Muscle layer of duodenum (tissue), 2 donors: ENCODE measurements around the gene TMEM201.

Experiments used
- H3K27ac ChIP-seq: one replicate; pipeline ENCODE4 v1.7.0; 2013; ENCODE audit warnings: mild to moderate bottlenecking, low read length
- H3K27me3 ChIP-seq: one replicate; pipeline ENCODE4 v1.7.0; 2013; ENCODE audit warnings: low read depth, mild to moderate bottlenecking, control low read depth, low read length
- H3K36me3 ChIP-seq, 2 donors: one replicate each; pipeline ENCODE4 v1.7.0; 2013; ENCODE audit warnings: low read length in 2 of 2, control low read depth in 1 of 2, mild to moderate bottlenecking in 1 of 2; ENCODE audit not compliant: insufficient read depth in 2 of 2, control insufficient read depth in 1 of 2
- H3K4me1 ChIP-seq, 2 donors: one replicate each; pipeline ENCODE4 v1.7.0; 2013; ENCODE audit warnings: low read length in 2 of 2, mild to moderate bottlenecking in 2 of 2, control low read depth in 1 of 2, moderate library complexity in 1 of 2; ENCODE audit not compliant: insufficient read depth in 2 of 2, control insufficient read depth in 1 of 2
- H3K4me3 ChIP-seq, 2 donors: one replicate each; pipeline ENCODE4 v1.7.0; 2013; ENCODE audit warnings: low read length in 2 of 2, low read depth in 1 of 2, mild to moderate bottlenecking in 1 of 2
- H3K9me3 ChIP-seq, 2 donors: one replicate each; pipeline ENCODE4 v1.7.0; 2013; ENCODE audit warnings: low read length in 2 of 2, control low read depth in 1 of 2, mild to moderate bottlenecking in 1 of 2; ENCODE audit not compliant: control insufficient read depth in 1 of 2
- donor health status: healthy.

Gene TMEM201

DNA sequence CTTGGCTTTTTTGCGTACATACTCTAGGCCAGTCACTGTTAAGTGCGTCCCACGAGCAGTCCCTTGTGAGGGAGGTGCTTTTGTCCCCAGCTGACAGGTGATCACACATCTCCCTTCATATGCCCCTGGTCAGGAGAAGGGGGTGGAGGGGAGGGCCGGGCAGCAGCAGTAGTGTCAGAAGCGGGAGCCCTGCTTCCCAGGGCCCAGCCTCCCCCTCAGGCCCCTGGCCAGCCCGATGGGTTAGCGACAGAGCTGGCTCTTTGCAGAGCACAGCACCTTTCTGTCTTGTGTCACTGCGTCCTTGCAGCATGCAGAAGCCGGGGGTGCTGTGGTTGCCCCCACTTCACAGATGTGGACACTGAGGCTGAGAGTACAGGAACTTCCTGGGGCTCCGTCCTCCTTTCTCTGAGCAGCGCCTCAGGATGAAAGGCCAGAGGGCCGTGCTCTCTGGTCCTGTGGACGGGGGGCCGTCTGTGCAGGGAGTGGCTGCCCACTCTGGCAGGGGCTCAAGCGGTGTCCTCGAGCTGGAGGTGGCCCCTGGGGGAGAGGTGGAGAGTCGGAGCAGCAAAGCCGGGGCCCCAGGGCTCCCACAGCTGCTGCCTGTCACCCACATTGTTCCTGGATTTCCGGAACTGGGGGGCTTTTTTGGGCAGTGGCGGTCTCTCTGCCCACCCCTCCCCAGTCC lies 5.9 kb downstream of the TMEM201 start:
- Histone ChIP-seq H3K27me3 (no peaks in the 10 kb centered on the region), H3K9me3 (no peaks in the 10 kb centered on the region), H3K27ac (no peak overlapping the region), H3K36me3 (peaks cover 7 to 16% of the 10 kb centered on the region in 2 donors), H3K4me3 (no peak overlapping the region), H3K4me1 (peaks cover 6 to 58% of the 10 kb centered on the region in 2 donors)

DNA sequence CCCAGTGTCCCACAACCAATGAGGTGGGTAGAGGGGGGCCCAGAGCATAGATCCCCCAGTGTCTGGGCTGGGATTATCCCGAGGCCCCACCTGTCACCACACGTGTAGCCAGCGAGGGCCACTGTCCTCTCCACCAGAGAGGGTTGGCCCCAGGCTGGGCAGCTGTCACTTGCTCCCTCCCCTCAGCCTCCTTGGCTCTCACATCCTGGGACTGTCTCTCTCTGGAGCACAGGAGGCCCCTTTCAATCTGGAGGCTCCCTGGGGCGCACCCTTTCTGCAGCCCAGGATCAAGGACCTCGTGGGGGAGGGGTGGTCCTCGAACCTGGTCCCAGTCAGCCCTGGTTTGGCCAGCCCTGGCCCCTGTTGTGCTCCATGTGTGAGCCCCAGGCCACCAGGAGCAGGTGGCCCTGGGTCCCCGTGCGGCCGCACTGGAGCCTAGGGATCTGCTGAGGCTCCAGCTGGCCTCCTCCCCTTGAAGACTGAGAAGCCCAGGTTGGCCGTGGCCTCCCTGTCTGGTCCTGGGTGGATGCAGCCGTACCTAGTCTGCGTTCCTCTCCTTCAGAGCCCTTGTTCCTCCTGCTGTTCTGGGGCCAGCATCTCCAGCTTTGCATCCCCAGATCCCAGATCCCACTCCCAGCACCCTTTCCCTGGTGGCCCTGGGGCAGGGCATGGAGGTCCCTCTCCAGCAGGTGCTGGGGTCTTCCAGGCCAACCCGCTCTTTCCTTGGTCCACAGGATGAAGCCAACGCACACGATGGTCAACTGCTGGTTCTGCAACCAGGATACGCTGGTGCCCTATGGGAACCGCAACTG lies 6.7 kb downstream of the TMEM201 start:
- Histone ChIP-seq H3K4me3 (no peak overlapping the region), H3K4me1 (peaks cover 0 to 51% of the 10 kb centered on the region in 2 donors), H3K27ac (no peak overlapping the region), H3K36me3 (peaks cover 7 to 16% of the 10 kb centered on the region in 2 donors), H3K9me3 (no peaks in the 10 kb centered on the region), H3K27me3 (no peaks in the 10 kb centered on the region)

DNA sequence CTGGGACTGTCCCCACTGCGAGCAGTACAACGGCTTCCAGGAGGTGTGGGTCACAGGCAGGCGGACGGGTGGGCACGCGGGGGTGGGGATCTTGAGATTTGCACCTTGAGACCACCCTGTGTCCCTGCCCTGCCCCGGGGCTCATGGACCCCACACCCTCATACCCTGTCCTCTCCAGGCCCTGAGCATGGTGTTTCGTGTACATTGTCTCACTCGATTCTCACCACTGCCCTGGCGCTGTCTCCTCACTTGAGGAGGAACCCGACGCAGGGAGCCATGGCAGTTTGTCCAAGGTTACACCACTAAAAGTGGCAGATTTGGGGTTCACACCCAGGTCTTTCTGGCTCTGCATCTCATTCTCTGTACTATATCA lies 7.2 kb downstream of the TMEM201 start:
- no peak overlapping the region for H3K27ac ChIP-seq
- no peak overlapping the region for H3K4me3 ChIP-seq
- H3K9me3 ChIP-seq, result no peaks in the 10 kb centered on the region
- H3K4me1 ChIP-seq, result peaks cover 0 to 48% of the 10 kb centered on the region in 2 donors
- no peaks in the 10 kb centered on the region for H3K27me3 ChIP-seq
- peaks cover 7 to 19% of the 10 kb centered on the region in 2 donors for H3K36me3 ChIP-seq

DNA sequence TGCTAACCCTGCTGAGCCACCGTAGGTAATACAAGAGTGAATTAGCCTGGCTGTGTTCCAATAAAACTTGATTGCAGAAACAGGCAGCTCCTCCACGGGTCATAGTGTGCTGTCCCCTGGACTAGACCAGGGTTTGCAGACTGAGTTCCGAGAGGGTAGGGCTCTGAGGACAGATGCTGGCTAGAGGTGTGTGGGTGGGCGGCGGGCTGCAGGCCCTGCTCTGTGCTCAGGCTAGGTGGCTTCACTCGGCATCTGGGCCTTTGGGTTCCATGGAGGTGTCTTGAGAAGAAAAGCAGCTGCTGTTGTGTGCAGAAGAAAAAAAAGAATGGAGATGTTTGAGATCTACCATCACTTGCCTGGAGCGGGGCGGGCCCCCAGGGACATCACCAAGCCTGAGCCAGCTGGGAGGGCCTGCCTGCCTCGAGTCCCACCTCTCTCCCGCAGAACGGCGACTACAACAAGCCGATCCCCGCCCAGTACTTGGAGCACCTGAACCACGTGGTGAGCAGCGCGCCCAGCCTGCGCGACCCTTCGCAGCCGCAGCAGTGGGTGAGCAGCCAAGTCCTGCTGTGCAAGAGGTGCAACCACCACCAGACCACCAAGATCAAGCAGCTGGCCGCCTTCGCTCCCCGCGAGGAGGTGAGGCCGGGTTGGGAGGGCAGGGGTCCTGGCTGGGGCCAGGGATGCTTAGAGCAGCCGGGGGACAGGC lies 7.9 kb downstream of the TMEM201 start:
- H3K9me3 ChIP-seq, result no peaks in the 10 kb centered on the region
- no peak overlapping the region for H3K27ac ChIP-seq
- H3K36me3 ChIP-seq, result peaks cover 7 to 25% of the 10 kb centered on the region in 2 donors
- peaks cover 0 to 44% of the 10 kb centered on the region in 2 donors for H3K4me1 ChIP-seq
- H3K27me3 ChIP-seq, result no peaks in the 10 kb centered on the region
- H3K4me3 ChIP-seq, result no peak overlapping the region

DNA sequence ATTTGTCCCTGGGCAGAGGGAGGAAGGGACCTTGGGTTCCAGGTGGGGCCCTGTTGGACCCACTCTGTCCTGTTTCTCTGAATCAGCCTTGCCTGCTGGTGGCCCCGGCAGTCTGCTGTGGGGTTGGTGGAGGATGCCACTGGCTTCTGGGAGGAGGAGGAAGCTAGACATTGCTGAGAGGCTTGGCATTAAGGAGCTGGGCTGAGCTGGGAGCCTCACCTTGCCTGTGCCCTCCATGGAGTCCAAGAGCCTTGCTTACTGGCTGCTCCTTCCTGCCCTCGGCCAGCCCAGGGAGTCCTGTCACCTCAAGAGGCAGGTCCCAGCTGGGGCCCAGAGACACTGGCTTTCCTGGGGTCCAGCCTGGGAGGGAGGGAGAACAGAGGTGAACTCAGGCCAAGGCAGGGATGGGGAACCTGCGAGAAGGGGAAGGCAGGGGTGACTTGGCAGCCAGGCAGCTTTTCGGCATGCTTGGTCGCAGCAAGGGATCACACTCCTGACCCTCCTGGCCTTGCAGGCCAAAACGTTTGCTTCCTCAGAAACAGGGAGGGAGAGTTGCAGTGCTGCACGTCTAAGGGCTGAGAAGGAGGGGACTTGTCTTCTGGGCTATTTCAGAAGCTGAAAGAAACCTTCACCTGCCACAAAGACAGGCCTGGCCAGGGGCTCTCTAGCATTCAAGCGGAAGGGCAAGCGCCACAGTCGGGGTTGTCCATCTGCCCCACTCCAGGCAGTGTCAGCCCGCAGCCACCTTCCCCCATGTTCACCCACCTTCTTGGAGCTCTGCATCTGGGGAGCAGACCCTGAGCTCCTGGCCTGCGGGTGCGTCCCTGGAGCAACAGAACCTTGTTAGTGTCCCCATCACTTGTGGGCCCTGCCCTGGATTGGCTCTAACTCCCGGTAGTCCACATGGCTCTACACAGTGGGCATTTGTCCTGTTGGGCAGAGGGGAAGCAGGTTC lies 8.9 kb downstream of the TMEM201 start:
- Histone ChIP-seq H3K36me3 (peaks cover 7 to 34% of the 10 kb centered on the region in 2 donors), H3K27me3 (no peaks in the 10 kb centered on the region), H3K9me3 (no peaks in the 10 kb centered on the region), H3K27ac (no peak overlapping the region), H3K4me1 (peaks cover 0 to 33% of the 10 kb centered on the region in 2 donors), H3K4me3 (no peak overlapping the region)

DNA sequence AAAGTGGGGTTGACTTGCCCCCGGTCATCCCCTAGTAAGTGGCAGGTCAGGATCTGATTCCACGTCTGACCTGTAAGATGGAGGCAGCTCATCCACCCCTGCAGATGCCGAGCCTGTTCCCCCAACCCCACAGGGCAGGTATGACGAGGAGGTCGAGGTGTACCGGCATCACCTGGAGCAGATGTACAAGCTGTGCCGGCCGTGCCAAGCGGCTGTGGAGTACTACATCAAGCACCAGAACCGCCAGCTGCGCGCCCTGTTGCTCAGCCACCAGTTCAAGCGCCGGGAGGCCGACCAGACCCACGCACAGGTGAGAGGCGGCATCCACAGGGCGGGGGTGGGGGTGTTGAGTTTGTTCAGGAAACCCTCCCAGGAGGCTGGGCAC lies 9.6 kb downstream of the TMEM201 start:
- Histone ChIP-seq H3K4me1 (peaks cover 0 to 26% of the 10 kb centered on the region in 2 donors), H3K27me3 (no peaks in the 10 kb centered on the region), H3K9me3 (no peaks in the 10 kb centered on the region), H3K4me3 (no peak overlapping the region), H3K36me3 (peaks cover 7 to 41% of the 10 kb centered on the region in 2 donors), H3K27ac (no peak overlapping the region)

DNA sequence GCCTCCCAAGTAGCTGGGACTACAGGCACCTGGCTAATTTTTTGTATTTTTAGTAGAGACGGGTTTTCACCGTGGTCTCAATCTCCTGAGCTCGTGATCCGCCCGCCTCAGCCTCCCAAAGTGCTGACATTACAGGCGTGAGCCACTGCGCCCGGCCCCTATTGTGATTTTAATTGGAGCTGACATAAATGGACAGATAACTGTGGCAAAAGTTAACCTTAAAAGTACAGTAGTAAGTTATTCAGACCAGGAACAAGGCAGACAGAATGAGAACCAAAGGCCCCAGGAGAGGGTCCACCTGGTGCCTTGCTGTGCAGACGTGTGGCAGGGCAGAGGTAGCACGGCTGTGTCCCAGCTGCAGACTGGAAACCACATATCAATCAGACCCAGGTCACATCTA lies 11.0 kb downstream of the TMEM201 start:
- H3K4me1 ChIP-seq, result peaks cover 0 to 16% of the 10 kb centered on the region in 2 donors
- H3K36me3 ChIP-seq, result peaks cover 7 to 47% of the 10 kb centered on the region in 2 donors
- no peak overlapping the region for H3K4me3 ChIP-seq

DNA sequence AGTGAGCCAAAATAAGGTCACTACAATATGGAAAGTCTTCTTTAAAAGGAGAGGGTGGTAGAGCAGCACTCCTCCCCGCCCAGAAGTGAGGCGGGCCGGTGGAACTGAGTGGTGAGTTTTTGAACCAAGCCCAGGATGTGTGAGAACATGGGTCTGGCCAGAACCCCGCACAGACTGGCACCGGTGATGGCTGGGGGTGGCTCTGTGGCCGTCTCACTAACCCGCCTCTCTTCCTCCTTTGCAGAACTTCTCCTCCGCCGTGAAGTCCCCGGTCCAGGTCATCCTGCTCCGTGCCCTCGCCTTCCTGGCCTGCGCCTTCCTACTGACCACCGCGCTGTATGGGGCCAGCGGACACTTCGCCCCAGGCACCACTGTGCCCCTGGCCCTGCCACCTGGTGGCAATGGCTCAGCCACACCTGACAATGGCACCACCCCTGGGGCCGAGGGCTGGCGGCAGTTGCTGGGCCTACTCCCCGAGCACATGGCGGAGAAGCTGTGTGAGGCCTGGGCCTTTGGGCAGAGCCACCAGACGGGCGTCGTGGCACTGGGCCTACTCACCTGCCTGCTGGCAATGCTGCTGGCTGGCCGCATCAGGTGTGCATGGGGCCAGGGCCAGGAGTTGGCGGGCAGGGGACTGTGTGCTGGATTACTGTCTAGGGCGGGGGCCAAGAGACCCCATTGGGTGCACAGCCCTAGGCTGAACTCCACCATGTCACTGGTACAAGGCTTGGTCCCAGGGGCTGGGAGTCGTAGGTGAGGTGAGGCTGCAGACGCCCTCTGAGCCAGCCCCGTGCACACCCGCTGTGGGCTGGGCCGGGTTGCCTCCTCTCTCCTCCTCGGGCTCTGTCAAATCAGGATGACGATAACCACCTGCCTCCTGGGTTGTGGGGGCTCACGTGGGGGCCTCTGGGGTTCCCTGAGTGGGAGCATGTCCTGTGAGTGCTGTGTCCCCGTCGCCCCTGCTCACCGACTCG lies 12.4 kb downstream of the TMEM201 start:
- Histone ChIP-seq H3K4me3 (no peak overlapping the region), H3K9me3 (no peaks in the 10 kb centered on the region), H3K4me1 (peaks cover 0 to 7% of the 10 kb centered on the region in 2 donors), H3K36me3 (peaks cover 7 to 52% of the 10 kb centered on the region in 2 donors), H3K27me3 (no peaks in the 10 kb centered on the region), H3K27ac (no peak overlapping the region)

More for the DNA sequence above, 11.0 kb downstream of the TMEM201 start:
- H3K27me3 ChIP-seq, result no peaks in the 10 kb centered on the region
- no peaks in the 10 kb centered on the region for H3K9me3 ChIP-seq
- H3K27ac ChIP-seq, result no peak overlapping the region

DNA sequence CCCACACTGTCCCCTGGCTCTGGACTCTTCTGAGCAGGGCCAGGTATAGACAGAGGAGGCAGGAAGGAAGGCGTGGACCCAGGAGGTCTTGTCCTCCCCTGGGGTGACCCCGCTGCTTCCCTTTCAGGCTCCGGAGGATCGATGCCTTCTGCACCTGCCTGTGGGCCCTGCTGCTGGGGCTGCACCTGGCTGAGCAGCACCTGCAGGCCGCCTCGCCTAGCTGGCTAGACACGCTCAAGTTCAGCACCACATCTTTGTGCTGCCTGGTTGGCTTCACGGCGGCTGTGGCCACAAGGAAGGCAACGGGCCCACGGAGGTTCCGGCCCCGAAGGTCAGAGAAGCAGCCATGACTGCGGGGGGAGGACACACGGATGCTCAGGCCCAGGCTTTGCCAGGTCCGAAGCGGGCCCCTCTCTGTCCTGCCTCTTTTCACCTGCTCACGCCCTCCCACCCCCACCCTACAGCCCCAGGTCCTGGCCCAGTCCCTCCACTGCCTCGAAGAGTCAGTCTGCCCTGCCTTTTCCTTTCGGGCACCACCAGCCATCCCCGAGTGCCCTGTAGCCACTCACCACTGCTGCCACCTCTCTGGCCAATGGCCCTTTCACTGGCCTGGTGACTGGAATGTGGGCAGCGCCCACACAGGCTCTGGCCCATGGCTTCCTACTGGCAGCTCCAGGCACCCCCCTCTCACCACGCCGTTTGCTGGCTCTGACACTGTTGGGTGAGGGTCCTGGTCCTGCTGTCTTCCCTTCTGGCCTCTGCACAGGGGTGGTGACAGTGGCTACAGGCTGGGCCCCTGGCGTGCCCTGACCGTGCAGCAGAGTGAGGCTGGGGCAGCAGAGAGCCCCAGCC lies 13.5 kb downstream of the TMEM201 start:
- H3K4me3 ChIP-seq, result no peak overlapping the region
- peaks cover 7 to 49% of the 10 kb centered on the region in 2 donors for H3K36me3 ChIP-seq
- no peak overlapping the region for H3K27ac ChIP-seq
- no peaks in the 10 kb centered on the region for H3K9me3 ChIP-seq
- H3K4me1 ChIP-seq, result no peaks in the 10 kb centered on the region
- no peaks in the 10 kb centered on the region for H3K27me3 ChIP-seq
